Spinal cord (tissue), 10 donors: ENCODE measurements around the gene PDZD8. TPM values are rescaled to one million over a fixed set of nuclear protein-coding genes. Genes with fewer than 3 reads are reported as not detected.

Experiments used
- DNase-seq, 6 donors: peaks; one replicate each; pipeline versions ENCODE4 v3.0.0 to v3.0.0-alpha.2; 2013 to 2015; ENCODE audit warnings: low spot score in 6 of 6, low read depth in 4 of 6
- H3K27ac ChIP-seq: one replicate; pipeline ENCODE4 v1.5.1; 2013; ENCODE audit warnings: low read depth, low read length, control low read depth
- H3K27me3 ChIP-seq: one replicate; pipeline ENCODE4 v1.6.1; 2013; ENCODE audit warnings: low read length; ENCODE audit not compliant: control insufficient read depth, insufficient read depth
- H3K36me3 ChIP-seq: one replicate; pipeline ENCODE4 v1.6.1; 2013; ENCODE audit warnings: low read length; ENCODE audit not compliant: control insufficient read depth, insufficient read depth
- H3K4me1 ChIP-seq: one replicate; pipeline ENCODE4 v1.6.1; 2013; ENCODE audit warnings: low read length; ENCODE audit not compliant: control insufficient read depth, insufficient read depth
- H3K4me3 ChIP-seq: one replicate; pipeline ENCODE4 v1.5.1; 2013; ENCODE audit warnings: low read depth, low read length, control low read depth
- H3K9me3 ChIP-seq: one replicate; pipeline ENCODE4 v1.6.1; 2013; ENCODE audit warnings: low read length; ENCODE audit not compliant: control insufficient read depth, insufficient read depth
- WGBS: methylation state at CpG from one replicate; pipeline ENCODE4 v1.1.5; 2013; ENCODE audit warnings: missing lambda C conversion rate; ENCODE audit not compliant: insufficient coverage; 5-methylcytosine and 5-hydroxymethylcytosine counted together
- polyA plus RNA-seq, 2 donors: library from polyadenylated mRNA; unstranded; fragments of 120-200 nt; gene quantifications; one replicate each; pipeline ENCODE4 v1.2.1, GENCODE V29; 2013; ENCODE audit not compliant: insufficient read length in 2 of 2
- total RNA-seq, 2 donors: library from RNA; depleted of rRNA in 1 of 2; stranded (reverse); fragments of 120-200 nt in 1 of 2; fragments of >200 nt in 1 of 2; gene quantifications; one replicate each; pipeline versions ENCODE4 v1.2.3 to v1.2.4, GENCODE V29; 2013 to 2014
- donor health status: healthy.

PDZD8 gene
- total and polyA plus RNA-seq, 4 donors: 25.2 to 43.6 (median 35.6) TPM

DNA sequence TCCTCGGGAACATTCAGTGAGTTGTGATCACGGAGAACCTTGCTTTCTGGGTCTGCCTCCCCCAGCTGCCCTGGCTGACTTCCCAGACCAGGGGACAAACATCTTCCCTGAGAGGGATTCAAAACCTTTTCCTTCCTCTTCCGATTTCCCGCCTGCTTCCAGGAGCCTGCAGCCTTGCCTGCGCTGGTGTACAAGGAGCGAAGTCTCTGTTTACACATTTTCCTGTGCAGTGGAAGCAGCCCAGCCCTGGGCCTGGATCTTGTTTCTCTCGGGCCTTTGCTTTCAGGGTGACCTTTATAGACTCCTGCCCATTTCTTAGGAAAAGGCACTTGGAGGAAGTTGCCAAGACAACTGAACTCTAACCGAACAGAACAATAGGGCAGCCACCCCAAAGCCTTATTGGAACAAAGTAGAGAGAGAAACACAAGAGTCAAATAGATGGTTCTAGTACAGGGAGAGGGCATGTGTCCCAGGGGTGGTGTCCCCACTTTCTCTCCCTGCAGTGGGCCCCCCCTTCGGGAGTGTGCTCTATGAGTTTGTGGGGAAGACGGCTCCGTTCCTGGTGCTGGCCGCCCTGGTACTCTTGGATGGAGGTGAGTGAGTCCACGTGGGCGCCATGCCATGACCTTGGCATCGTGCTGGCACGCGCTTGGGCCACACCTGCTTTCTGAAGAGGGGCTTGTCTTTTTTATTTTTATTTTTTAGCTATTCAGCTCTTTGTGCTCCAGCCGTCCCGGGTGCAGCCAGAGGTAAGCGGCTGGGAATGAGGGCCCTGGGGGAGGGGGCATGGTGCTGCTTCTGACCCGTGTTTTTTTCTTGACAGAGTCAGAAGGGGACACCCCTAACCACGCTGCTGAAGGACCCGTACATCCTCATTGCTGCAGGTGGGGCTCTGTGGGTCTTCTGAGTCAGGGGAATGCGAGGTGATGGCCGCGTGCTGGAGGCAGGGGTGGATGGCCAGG, 120.2 kb downstream of the PDZD8 start:
- H3K4me1 ChIP-seq: peaks cover 5% of the 10 kb centered on the region
- H3K9me3 ChIP-seq: no peaks in the 10 kb centered on the region
- no peaks in the 10 kb centered on the region for H3K36me3 ChIP-seq
- no peak for DNase-seq
- 73% methylated on average over 15 of the region's 26 CpGs for WGBS
- H3K4me3 ChIP-seq: no peak overlapping the region
- no peak overlapping the region for H3K27ac ChIP-seq
- no peaks in the 10 kb centered on the region for H3K27me3 ChIP-seq

DNA sequence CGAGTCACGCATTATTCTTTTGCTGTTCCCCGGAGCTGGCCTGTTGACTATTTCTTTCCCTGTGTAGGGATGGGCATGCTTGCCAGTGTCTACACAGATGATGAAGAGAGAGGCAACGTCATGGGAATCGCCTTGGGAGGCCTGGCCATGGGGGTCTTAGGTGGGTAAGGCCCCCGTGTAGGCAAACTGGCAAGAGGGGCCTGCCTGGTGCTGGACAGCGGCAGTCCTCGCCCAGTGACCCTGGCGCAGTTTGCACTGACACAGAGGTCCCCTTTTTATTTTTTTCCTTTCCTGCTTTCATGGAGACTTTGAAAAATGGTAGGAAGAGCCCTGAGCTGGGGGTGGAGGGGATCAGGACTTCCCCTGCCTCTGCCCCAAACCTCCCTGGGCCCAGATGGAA, 120.9 kb downstream of the PDZD8 start:
- Histone ChIP-seq H3K27me3 (no peaks in the 10 kb centered on the region), H3K4me3 (no peak overlapping the region), H3K36me3 (no peaks in the 10 kb centered on the region), H3K27ac (no peak overlapping the region), H3K9me3 (no peaks in the 10 kb centered on the region), H3K4me1 (peaks cover 5% of the 10 kb centered on the region)
- 86% methylated on average over 6 of the region's 9 CpGs for WGBS
- no peak for DNase-seq

DNA sequence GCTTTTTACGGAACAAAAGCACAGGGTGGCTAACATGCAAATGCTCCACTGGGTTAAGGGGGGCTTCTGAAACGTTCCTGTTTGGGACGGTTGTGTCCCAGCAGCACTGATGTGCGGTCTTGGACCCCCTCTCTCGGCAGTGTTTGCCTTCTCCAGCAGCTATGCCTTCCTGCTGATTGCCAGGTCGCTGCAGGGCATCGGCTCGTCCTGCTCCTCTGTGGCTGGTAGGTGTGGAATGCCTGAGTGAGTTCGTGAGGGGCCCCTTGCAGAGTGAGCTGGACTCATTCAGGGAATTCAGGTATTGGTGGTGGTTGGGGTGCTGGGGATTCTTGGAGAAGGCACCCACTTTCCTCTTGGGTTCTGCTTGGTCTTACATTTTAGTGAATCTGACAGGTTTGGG, 121.3 kb downstream of the PDZD8 start:
- DNase-seq: no peak
- WGBS: 74% methylated on average over 9 of the region's 9 CpGs
- Histone ChIP-seq H3K27ac (no peak overlapping the region), H3K9me3 (no peaks in the 10 kb centered on the region), H3K27me3 (no peaks in the 10 kb centered on the region), H3K4me1 (peaks cover 5% of the 10 kb centered on the region), H3K36me3 (no peaks in the 10 kb centered on the region), H3K4me3 (no peak overlapping the region)

DNA sequence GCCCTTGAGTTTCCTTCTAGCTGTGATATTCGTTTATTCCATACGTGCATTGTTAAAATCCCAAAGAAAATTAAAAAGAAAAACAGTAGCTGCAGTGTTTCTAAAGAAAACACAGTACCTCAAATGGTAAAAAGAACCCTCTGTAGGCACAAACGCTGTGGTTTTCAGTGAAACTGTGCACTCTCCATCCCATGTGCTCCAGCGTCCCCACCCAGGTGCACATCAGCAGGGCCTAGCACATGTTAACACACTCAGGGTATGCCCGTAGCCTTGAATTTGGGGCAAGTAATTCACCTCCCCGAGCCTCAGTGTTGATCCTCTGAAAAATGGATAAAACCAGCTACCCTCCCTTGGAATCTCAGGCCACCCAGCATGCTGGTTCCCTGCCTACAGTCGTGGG, 124.8 kb downstream of the PDZD8 start:
- DNase-seq: no peak
- no peaks in the 10 kb centered on the region for H3K36me3 ChIP-seq
- peaks cover 4% of the 10 kb centered on the region for H3K27me3 ChIP-seq
- H3K27ac ChIP-seq: no peak overlapping the region
- H3K9me3 ChIP-seq: no peaks in the 10 kb centered on the region
- peaks cover 5% of the 10 kb centered on the region for H3K4me1 ChIP-seq
- no peak overlapping the region for H3K4me3 ChIP-seq
- WGBS: 70% methylated on average over 5 of the region's 7 CpGs

DNA sequence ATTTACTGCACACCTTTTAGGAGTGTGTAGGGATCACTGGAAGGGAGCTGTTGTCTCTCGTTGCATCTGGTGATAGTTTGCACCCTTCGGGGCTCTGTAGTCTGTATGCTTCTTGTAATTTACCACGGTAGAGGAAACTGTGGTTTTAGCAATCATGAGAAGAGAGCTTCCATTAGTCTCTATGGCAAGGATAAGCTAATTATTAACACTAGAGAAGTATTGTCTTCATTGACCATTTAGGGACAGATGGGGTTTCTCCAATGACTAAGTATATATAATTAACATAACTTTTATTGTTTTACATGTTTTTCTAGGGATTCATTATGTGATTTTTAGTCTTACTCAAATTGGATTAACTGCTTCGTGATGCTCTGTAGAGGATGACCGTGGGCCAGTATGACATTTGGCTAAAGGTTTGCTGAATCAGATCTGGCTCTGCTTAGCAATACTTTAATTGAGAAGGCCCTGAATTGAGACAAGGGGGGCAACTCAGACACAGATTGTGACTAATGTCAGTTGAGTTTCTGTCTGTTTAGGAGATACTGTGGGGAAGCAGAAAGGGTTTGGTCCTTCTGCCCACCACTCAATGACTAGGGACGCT, 125.6 kb downstream of the PDZD8 start:
- Histone ChIP-seq H3K27me3 (peaks cover 9% of the 10 kb centered on the region), H3K36me3 (no peaks in the 10 kb centered on the region)
- 83% methylated on average over 3 of the region's 6 CpGs for WGBS

DNA sequence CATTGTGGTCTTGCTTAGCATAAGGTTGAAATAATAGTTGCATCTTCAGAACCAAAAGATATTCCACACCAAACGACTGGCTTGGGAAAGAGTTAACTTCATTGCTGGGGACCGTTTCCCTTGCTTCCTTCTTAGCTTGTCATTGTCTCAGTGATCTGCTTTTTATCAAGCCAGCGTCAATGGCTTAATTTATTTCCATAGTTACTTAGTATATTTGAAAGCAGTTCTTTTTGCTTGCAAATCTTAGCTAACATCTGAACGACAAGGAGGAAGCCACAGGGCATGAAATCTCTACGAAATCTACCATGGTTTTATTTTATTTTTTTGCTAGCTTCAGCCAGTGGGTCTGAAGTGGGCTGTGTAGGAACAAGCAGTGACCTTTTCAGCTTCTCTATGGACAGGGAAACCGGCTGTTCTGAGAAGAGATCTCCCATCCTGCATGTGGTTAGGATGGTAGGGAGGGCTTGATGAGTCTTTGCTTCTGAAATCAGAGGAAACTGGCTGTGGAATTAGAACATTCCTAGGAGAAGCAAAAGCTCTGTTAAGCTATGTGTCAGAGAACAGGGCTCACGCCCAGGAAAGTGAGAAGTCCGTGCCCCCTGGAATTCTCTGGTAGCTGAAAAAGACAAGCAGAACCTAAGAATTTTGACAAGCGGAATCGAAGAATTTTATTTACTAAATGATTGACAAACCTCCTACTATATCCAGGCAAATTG, 126.3 kb downstream of the PDZD8 start:
- no peaks in the 10 kb centered on the region for H3K9me3 ChIP-seq
- H3K27me3 ChIP-seq: peaks cover 9% of the 10 kb centered on the region
- no peak overlapping the region for H3K4me3 ChIP-seq
- 57% methylated on average over 1 of the region's 10 CpGs for WGBS
- H3K27ac ChIP-seq: no peak overlapping the region
- H3K36me3 ChIP-seq: no peaks in the 10 kb centered on the region
- DNase-seq: no peak
- no peaks in the 10 kb centered on the region for H3K4me1 ChIP-seq

More for the DNA sequence above, 125.6 kb downstream of the PDZD8 start:
- Histone ChIP-seq H3K4me3 (no peak overlapping the region), H3K9me3 (no peaks in the 10 kb centered on the region), H3K27ac (no peak overlapping the region), H3K4me1 (peaks cover 1% of the 10 kb centered on the region)
- DNase-seq: no peak

DNA sequence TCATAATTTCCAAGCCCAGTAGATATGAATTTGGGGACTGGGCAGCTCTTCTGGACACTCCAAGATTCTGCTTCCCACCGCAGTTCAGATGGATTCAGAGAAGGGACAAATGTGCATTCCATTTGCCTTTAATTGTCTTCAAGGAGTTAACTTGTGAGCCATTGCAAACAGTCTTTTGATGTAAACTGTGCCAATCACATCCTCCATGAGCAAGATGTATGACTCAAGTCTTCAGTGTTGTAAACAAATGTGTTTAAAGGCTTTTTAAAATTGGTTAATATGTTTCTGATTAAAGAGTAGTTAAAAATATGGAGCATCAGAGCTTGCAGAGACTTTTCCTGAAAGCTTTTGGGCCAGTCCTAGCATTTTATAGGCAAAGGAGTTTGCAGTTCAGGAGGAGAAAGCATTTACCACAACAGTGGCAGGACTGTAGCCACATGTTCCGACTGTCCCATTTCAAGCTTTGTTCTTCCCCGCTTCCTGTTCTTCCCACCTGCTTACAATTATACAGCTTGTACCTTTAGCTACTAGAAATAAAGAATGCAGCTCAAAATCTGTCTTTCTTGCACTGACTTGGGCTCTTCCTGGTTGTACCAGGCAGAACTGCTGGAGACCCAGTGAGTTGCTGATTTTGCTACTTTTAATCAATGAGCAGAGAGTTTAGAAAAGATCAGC, 128.1 kb downstream of the PDZD8 start:
- no peaks in the 10 kb centered on the region for H3K4me1 ChIP-seq
- H3K9me3 ChIP-seq: no peaks in the 10 kb centered on the region
- peaks cover 15% of the 10 kb centered on the region for H3K27me3 ChIP-seq
- 80% methylated on average over 1 of the region's 3 CpGs for WGBS
- H3K4me3 ChIP-seq: no peak overlapping the region
- no peak for DNase-seq
- no peaks in the 10 kb centered on the region for H3K36me3 ChIP-seq
- H3K27ac ChIP-seq: no peak overlapping the region

DNA sequence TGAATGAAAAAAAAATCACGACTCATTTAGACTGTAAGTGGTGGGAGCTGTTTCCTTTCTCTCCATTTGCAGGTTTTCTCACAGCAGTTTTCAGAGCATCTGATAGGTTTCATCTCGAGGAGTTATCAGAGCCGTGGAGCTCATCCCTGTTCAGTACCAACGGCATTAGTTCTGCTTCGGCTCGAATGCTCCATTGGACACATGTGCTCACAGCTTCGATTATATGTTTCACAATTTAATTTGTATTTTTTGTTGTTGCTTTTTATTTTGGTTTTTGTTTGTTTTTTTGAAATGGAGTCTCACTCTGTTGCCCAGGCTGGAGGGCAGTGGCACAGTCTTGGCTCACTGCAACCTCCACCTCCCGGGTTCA, 132.8 kb downstream of the PDZD8 start:
- 96% methylated on average over 5 of the region's 8 CpGs for WGBS
- H3K9me3 ChIP-seq: no peaks in the 10 kb centered on the region
- no peak overlapping the region for H3K4me3 ChIP-seq
- peaks cover 14% of the 10 kb centered on the region for H3K4me1 ChIP-seq
- peaks cover 34% of the 10 kb centered on the region for H3K27me3 ChIP-seq
- no peak overlapping the region for H3K27ac ChIP-seq
- no peak for DNase-seq
- no peaks in the 10 kb centered on the region for H3K36me3 ChIP-seq
